HCEC 1CT (cell line): ENCODE measurements around the gene NPBWR2.

ENCODE experiments used
- DNase-seq: peaks from one replicate; pipeline ENCODE4 v3.0.0-alpha.2; 2017

NPBWR2 gene

DNA sequence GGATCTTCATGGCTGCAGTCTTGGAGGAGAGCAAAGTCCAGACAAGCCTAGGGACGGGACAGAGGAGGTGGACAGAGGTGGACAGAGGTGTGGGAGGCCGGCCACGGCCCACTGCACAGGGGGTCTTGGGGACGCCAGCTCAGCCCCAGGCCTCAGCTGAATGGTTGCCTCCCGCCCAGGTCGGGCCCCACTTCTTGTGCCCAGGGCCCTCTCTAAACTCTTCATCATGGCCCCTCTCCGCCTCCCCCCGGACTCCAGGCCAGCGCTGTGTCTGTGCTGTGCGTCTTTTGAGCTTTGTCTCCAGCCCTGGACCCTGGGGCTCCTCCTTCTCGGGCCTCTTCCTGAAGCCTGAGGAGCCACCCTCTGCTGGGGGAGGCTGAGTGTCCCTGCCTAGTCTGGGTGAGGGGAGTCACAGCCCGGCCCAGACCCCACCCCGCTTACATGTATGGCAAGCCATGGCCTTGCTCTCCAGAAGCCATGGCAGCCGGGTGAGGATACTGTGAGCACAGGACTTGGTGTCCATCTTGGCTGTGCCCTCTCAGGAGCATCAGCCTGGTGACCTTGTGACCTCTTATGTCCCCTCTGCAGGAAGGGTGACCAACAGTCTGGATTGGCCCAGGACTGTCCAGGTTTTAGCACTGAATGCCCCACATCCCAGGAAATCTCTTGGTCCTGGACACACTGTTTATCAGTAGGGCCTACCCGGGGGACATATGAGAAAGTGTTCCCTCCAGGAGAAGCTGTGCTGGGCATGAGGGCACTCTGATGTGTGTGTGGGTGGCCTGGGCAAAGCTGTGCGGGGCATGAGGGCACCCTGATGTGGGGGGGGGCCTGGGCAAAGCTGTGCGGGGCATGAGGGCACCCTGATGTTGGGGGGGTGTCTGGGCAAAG is 9.4 kb upstream of the NPBWR2 start:
- no peak for DNase-seq

GRCh38 chr20:64116016-64116415 is 8.7 kb upstream of the NPBWR2 start:
- DNase-seq: no peak

DNA sequence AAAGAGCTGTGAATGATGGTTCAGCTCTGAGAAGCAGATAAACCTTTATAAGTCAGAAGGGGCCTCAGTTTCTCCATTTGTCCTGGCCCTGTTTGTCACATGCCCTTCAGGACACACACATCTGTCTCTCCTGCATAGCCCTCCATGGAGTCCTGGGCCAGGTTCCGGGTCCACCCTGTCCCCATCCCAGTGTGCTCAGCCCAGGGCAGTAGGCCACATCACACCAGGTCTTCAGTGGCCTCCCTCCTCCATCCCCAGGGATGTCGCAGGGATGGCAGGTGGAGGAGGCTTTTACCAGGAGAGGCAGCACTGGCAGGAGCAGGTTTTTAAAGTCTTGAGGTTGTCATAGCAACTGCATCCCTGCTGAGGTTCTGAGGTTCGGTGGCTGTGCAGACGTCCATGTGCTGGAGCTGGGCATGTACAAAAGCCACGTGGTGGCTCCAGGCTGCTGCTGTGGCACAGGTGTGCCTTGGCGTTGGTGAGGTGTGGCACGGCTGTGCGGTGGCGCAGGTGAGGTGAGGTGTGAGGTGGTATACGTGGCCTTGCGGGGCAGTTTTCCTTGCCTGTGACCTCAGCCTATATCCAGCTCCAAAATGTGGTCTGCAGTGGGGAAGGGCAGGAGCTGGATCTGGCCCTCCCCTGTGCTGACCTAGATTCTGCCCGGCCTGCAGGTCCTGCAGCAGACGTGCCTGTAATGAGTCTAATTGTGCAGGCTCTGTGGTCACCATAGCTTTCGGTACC is 8.0 kb upstream of the NPBWR2 start:
- DNase-seq: no peak

- DNase-seq: no peak
Observed at GRCh38 chr20:64114356-64114971, 7.1 kb upstream of the NPBWR2 start.

GRCh38 chr20:64113796-64114355 is 6.5 kb upstream of the NPBWR2 start:
- DNase-seq: no peak

- no peak for DNase-seq
Observed at GRCh38 chr20:64113444-64113775, 6.0 kb upstream of the NPBWR2 start.

DNA sequence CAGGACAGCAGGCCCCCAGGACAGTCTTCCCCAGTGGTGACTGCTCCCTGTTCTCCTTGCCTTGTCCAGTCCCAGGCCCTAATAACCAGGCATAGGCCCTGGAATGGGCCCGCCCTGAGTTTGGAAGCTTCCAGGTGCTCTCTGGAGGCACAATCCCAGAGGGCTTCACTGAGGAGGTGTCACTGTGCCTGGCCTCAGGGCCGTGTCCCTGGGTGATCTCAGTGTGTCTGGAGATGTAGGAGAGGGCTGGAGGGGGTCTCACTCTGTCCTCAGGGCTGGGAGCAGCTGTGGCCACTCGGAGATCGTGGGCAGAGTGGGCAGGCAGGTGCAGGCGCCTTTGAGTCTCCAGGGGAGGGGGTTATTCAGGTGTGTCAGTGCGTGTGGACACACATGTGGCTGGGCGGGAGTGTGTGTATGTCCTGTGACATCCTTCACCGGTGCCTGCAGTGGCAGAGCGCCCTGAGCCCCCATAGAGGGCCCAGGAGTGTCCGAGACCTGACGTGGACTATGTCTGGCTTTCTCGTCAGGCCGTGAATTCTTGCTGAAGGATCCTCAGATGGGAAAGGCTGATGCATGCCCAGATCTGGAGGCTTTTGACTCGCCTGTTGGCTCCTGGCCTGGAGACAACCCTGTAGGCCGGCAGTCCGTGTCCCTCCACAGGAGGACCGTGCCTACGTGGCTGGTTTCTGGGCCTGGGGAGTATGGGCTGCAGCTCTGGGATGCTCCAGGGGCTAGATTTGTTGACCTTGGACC is 5.5 kb upstream of the NPBWR2 start:
- no peak for DNase-seq

DNA sequence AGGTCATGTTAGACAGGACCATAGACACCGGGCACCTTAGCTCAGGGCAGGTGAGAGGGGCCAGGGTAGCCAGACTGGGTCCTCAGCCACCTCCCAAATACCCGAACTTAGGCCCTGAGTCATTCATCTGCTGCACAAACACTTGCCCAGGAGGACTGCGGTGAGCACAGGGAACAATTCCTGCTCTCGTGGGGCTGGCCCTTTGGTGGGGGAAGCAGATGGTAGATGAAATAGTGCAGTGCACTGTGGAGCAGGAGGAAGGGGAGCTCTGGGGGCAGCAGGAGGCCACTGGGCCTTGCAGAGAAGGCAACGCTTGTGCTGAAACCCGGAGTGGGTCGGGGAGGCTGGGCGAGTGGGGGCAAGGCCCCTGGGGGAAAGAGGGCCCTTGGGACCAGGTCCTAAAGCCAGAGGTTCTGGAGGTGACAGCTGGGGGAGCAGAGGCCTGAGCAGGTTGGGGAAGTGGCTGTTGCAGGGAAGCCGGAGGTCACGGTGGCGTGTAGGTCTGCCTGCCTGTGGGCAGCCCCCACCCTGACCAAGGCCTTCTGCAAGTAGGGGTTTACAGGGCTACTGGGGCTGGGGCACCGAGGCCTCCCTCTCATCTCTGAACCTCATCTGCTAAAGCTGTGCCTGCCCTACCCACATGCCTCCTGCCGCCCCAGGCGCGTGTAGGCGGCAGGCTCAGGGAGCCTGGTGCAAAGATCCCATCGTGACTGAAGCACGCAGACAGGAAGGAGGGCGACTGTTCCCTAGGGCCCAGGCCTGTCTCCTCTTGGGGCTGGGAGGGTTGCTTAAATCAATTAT is 4.7 kb upstream of the NPBWR2 start:
- no peak for DNase-seq

DNA sequence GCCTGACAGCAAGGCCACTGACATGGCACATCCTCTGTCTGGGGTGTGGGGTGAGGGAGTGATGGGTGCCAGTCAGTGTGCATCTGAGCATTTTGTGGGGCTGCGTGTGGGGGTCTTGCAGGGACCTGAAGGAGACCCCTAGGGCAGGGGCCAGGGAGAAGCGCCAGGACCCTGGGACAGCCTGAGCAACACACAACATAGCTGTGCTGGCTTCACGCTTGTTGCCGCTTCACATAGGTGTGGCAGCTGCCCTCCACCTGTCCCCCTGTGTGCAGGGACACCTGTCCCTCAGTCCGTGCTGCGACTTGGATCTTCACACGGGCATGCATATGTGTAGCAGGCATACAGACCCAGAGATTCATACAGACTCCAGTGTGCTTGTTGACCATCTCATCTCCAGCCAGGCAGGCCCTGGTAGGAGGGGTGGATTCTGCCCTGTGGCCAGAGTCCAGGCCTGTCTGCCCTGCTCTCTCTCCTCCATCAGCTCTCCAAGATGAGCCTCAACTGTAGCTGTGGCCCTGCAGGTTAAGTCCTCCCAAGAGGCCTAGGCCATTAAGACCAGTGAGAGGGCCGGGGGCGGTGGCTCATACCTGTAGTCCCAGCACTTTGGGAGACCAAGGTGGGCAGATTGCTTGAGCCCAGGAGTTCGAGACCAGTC is 3.2 kb upstream of the NPBWR2 start:
- DNase-seq: no peak

DNA sequence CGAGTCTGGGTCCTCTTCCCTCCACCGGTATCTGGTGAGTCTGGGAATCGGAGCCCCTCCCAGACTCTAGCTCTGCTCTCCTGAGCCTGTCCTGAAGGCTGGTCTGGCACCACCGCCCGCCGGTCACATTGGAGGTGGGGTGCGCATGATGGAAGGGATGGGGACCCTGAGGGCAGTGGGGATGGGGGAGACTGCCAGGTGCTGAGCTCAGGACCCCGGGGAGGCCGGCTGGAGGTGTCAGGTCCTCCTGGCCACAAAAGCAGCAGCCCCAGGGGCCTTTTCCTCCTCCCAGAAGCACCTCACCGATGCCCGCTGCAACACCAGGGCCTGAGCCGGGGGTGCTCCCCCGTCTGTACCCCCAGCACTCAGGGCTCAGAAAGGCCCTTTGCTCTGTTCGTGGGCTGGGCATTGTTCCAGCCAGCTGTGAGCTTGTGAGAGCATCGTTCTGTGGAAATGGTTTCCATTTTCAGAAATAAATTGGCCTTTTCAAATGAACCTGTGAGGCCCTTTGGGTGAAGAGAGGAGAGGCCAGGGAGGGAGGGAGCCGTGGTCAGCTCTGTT is 2.5 kb upstream of the NPBWR2 start:
- no peak for DNase-seq

GRCh38 chr20:64108731-64109681 is 1.6 kb upstream of the NPBWR2 start:
- DNase-seq: no peak

- DNase-seq: no peak
Observed at GRCh38 chr20:64107736-64108457, 532 bp upstream of the NPBWR2 start.

DNA sequence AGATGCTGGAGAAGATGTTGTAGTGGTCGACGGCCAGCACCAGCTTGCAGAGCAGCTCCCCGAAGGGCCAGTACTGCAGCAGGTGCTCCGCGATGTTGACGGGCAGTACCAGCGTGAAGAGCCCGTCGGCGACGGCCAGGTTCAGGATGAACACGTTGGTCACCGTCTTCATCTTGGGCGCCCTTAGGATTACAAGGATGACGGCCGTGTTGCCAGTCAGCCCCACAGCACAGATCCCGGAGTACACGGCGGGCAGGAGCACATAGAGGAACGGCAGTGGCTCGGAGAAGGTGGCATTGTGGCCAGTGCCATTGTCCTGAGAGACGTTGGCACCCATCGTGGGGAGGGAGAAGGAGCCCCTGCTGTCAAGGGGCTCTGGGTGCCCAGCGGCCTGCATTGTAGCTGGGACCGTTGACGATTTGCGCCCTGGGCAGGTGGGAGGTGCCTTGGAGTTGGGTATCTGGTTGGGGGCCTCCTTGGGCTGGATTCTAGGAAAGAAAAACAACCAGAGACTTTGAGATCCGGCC is 867 bp downstream of the NPBWR2 start:
- DNase-seq: no peak

- no peak for DNase-seq
Observed at GRCh38 chr20:64105846-64106434, 1.4 kb downstream of the NPBWR2 start.

DNA sequence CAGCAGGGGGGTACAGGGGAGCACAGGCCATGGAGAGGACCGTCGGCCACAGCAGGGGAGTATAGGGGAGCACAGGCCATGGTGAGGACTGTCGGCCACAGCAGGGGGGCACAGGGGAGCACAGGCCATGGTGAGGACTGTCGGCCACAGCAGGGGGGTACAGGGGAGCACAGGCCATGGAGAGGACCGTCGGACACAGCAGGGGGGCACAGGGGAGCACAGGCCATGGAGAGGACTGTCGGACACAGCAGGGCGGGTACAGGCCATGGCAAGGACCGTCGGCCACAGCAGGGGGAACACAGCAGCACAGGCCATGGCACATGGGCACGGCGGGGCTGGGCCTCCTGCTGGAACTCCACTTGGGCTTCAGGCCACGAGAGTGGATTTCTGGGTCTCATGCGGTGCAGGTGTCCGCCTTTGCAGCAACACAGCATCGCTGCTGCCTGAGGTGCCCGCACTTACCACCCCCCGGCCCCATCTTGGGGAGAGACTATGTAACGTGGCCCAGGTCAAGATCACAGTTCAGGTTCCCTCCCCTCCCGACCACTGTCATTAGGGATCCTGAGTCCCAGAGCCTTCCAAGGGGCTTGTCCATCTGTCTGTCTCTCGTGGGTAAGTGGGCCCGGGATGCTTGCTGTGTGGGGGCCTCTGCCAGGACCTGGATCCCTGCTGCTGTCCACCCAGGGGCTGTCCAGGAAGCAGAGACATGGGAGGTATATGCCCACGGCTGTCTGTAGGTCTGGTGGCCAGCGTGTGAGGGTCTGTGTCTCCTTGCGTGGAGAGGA is 2.5 kb downstream of the NPBWR2 start:
- no peak for DNase-seq

DNA sequence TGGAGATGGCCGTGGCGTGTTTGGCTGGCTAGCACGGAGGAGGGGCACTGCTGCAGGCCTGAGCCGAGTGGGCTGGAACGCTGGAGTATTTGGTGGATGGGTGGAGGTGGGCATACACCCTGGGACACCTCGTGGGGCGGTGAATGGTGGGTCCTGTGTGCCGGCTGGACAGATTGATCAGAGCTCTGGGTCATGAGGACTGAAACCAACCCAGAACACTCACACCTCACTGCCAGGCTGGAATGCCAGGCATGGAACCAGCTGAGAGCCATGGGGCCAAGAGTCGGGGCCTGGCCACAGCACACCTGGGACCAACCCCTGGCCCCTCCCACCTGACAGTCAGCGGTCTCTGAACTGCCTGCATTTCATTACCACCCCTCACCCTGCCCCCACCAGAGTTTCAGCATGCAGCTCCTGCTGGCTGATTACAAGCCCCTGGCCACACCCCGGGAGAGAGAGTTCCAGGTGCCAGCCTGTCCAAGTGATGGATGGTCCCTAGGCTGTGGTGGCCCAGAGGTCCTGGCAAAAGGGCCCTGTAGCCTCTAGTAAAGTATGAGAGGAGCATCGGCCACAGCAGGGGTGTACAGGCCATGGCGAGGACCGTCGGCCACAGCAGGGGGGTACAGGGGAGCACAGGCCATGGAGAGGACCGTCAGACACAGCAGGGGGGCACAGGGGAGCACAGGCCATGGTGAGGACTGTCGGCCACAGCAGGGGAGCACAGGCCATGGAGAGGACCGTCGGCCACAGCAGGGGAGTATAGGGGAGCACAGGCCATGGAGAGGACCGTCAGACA is 3.3 kb downstream of the NPBWR2 start:
- no peak for DNase-seq
